ENCODE measurements around the gene SGPP2. TPM values are rescaled to one million over a fixed set of nuclear protein-coding genes. Genes with fewer than 3 reads are reported as not detected.

SGPP2 gene
- total RNA-seq, 4 donors from 2014 or later, result 27.3 to 65.6 (median 49.0) TPM

DNA sequence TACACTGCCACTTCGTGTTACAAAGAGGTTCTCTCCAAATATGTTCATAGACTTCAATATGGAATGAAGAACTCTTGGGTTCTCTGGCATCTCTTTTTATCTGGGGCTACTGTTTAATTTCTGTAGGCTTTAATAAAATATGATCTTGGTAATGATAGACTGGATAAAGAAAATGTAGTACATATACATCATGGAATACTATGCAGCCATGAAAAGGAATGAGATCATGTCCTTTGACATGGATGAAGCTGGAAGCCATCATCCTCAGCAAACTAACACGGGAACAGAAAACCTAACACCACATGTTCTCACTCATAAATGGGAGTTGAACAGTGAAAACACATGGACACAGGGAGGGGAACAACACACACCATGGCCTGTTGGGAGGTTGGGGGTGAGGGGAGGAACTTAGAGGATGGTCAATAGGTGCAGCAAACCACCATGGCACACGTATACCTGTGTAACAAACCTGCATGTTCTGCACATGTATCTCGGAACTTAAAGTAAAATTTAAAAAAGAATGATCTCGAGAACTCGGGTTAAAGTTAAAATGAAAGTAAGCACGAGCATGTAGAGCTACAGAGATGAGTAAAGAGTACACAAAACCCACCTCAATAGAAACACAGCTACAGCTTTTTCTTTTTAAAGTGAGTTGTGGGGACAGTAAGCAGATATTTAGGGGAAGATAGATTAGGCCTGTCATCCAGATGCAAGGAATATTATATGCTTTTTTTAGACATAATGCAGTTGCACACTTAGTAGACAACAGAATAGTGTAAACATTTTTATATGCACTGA, 102.3 kb downstream of the SGPP2 start:
- TF ChIP-seq POLR2A (IDR thresholded peaks at IDR 0.05) (no peak), EP300 (IDR thresholded peaks at IDR 0.05) (no peak), POLR2AphosphoS5 (IDR thresholded peaks at IDR 0.05) (no peak)
- TF ChIP-seq, protein P1, sequence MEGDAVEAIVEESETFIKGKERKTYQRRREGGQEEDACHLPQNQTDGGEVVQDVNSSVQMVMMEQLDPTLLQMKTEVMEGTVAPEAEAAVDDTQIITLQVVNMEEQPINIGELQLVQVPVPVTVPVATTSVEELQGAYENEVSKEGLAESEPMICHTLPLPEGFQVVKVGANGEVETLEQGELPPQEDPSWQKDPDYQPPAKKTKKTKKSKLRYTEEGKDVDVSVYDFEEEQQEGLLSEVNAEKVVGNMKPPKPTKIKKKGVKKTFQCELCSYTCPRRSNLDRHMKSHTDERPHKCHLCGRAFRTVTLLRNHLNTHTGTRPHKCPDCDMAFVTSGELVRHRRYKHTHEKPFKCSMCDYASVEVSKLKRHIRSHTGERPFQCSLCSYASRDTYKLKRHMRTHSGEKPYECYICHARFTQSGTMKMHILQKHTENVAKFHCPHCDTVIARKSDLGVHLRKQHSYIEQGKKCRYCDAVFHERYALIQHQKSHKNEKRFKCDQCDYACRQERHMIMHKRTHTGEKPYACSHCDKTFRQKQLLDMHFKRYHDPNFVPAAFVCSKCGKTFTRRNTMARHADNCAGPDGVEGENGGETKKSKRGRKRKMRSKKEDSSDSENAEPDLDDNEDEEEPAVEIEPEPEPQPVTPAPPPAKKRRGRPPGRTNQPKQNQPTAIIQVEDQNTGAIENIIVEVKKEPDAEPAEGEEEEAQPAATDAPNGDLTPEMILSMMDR (IDR thresholded peaks at IDR 0.05), result no peak
- no peaks in the 10 kb centered on the region for H3K36me3 ChIP-seq
- no peaks in the 10 kb centered on the region for H3K27me3 ChIP-seq
- H3K27ac ChIP-seq, result no peak overlapping the region
- H3K9me3 ChIP-seq, result no peaks in the 10 kb centered on the region
- H3K4me3 ChIP-seq, result no peak overlapping the region
- 91% methylated on average over 7 of the region's 7 CpGs for WGBS
- DNase-seq (ENCODE audit: low spot score in 2 of 2), result no peak
- no peaks in the 10 kb centered on the region for H3K4me1 ChIP-seq

DNA sequence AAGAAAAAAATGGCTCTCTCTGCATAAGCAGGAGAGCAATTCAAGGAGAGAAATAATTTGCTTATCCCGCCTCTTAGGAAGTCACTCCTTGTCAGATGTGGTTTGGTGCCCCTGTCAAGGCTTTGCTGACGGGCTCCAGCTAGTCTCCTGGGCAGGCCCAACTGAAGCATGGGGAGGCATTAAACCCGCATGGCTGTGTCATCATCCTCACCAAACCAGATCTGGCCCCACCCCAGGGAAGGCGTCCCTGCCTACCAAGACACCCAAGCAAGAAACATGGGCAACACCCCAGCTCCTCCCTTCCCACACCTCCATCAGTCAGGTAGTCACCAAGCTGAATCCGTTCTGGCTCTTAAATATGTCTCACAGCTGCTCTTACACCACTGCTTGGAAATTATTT, 108.0 kb downstream of the SGPP2 start:
- WGBS, result 49% methylated on average over 5 of the region's 5 CpGs
- Histone ChIP-seq H3K4me1 (peaks cover 5% of the 10 kb centered on the region), H3K36me3 (no peaks in the 10 kb centered on the region), H3K9me3 (no peaks in the 10 kb centered on the region), H3K27ac (peak overlapping the region; percentile 53), H3K27me3 (no peaks in the 10 kb centered on the region), H3K4me3 (no peak overlapping the region)
- DNase-seq (ENCODE audit: low spot score in 2 of 2), result peak in 1 of 2 donors; percentile 72
- no peak for TF ChIP-seq POLR2A (IDR thresholded peaks at IDR 0.05)
- TF ChIP-seq, protein P1 (IDR thresholded peaks at IDR 0.05), result no peak
- no peak for TF ChIP-seq POLR2AphosphoS5 (IDR thresholded peaks at IDR 0.05)
- TF ChIP-seq EP300 (IDR thresholded peaks at IDR 0.05), result no peak

DNA sequence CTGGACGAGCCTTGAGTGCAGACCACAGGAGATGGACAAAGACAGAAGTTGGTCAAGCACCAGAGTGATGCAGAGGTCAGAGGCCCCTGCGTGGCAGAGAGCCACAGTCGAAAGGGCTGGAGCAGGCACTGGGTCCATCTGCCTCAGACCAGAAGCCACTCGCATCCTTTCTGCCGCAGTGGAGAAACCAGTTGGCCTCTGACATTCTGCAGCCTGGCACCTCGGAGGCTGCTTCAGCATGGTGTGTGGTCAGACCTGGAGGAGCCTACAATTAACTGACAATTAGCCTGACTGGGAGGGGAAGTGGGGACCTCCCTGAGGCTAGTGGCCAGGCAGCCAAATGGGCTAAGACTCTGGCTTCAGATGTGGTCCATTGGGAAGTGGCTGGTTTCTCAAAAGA, 111.1 kb downstream of the SGPP2 start:
- Histone ChIP-seq H3K27me3 (no peaks in the 10 kb centered on the region), H3K27ac (no peak overlapping the region), H3K36me3 (no peaks in the 10 kb centered on the region), H3K4me1 (peaks cover 5% of the 10 kb centered on the region), H3K4me3 (no peak overlapping the region), H3K9me3 (no peaks in the 10 kb centered on the region)
- no peak for TF ChIP-seq POLR2AphosphoS5 (IDR thresholded peaks at IDR 0.05)
- 80% methylated on average over 6 of the region's 6 CpGs for WGBS
- no peak for DNase-seq (ENCODE audit: low spot score in 2 of 2)

DNA sequence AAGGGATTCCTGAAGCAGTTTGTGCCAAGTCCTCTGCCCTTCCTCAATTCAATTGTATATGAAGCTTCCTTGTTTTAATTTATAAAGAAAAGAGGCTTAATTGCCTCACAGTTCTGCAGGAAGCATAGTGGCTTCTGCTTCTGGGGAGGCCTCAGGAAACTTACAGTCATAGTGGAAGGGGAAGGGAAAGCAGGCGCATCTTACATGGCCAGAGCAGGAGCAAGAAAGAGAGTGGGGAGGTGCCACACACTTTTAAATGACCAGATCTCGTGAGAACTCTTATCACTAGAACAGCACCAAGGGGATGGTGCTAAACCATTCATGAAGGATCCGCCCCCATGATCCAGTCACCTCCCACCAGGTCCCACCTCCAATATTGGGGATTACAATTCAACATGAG, 114.2 kb downstream of the SGPP2 start:
- 83% methylated on average over 3 of the region's 3 CpGs for WGBS
- Histone ChIP-seq H3K9me3 (no peaks in the 10 kb centered on the region), H3K27ac (no peak overlapping the region), H3K4me3 (no peak overlapping the region), H3K36me3 (no peaks in the 10 kb centered on the region), H3K27me3 (no peaks in the 10 kb centered on the region), H3K4me1 (no peaks in the 10 kb centered on the region)
- TF ChIP-seq POLR2AphosphoS5 (IDR thresholded peaks at IDR 0.05) (no peak), POLR2A (IDR thresholded peaks at IDR 0.05) (no peak), EP300 (IDR thresholded peaks at IDR 0.05) (no peak)
- TF ChIP-seq, protein P1 (IDR thresholded peaks at IDR 0.05), result no peak
- no peak for DNase-seq (ENCODE audit: low spot score in 2 of 2)

DNA sequence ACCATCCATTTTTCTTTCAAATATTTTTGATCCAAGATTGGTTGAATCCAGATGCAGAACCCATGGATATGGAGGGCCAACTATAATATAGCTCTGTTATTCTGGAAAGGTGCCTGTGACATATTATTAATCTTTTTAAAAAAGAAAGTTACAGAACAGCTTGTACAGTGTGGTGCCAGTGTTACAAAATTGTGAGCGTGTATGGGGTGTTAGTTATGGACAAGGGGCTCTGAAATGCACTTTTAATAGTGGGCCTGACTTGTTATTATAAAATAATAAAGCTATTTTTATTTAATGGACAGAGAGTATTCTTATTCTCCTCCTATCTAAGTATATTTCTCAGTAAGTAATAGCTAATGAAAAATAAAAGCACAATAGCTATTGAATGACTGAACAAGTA, 120.3 kb downstream of the SGPP2 start:
- no peaks in the 10 kb centered on the region for H3K27me3 ChIP-seq
- no peak overlapping the region for H3K4me3 ChIP-seq
- WGBS, result 79% methylated on average over 1 of the region's 1 CpG
- peaks cover 9% of the 10 kb centered on the region for H3K4me1 ChIP-seq
- TF ChIP-seq, protein P1 (IDR thresholded peaks at IDR 0.05), result no peak
- TF ChIP-seq POLR2AphosphoS5 (IDR thresholded peaks at IDR 0.05), result no peak
- TF ChIP-seq EP300 (IDR thresholded peaks at IDR 0.05), result no peak
- TF ChIP-seq POLR2A (IDR thresholded peaks at IDR 0.05), result no peak
- no peak overlapping the region for H3K27ac ChIP-seq
- H3K36me3 ChIP-seq, result no peaks in the 10 kb centered on the region
- H3K9me3 ChIP-seq, result no peaks in the 10 kb centered on the region
- DNase-seq (ENCODE audit: low spot score in 2 of 2), result no peak
